ENCODE results near the gene SHB. TPM values are rescaled to one million over a fixed set of nuclear protein-coding genes. Genes with fewer than 3 reads are reported as not detected.

Gene SHB
- total RNA-seq, 1 donor from 2014 or later, result 18.5 TPM

DNA sequence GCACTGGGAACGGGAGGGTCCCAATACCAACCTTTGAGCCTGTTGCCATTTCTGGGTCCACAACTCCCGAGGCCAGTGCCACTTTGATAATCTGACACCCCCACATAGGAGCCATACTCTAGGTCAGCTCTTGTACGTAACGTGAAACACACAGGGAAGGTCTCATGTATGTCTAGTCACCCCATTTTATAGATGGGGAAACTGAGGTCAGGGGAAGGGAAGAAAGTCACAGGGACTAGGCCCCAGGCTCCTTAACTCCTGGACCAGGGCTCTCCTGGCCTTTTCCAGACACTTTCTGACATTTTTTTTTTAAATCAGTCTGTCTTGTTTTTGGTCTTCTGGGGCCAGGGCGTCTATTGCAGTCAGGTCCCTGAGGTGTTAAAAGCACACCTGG lies 84.8 kb downstream of the SHB start:
- no peak for DNase-seq (ENCODE audit: low spot score)
- TF ChIP-seq, protein P1, sequence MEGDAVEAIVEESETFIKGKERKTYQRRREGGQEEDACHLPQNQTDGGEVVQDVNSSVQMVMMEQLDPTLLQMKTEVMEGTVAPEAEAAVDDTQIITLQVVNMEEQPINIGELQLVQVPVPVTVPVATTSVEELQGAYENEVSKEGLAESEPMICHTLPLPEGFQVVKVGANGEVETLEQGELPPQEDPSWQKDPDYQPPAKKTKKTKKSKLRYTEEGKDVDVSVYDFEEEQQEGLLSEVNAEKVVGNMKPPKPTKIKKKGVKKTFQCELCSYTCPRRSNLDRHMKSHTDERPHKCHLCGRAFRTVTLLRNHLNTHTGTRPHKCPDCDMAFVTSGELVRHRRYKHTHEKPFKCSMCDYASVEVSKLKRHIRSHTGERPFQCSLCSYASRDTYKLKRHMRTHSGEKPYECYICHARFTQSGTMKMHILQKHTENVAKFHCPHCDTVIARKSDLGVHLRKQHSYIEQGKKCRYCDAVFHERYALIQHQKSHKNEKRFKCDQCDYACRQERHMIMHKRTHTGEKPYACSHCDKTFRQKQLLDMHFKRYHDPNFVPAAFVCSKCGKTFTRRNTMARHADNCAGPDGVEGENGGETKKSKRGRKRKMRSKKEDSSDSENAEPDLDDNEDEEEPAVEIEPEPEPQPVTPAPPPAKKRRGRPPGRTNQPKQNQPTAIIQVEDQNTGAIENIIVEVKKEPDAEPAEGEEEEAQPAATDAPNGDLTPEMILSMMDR (IDR thresholded peaks at IDR 0.05; ENCODE audit: unreplicated experiment), result no peak
- Mint-ChIP-seq H3K4me1 (ENCODE audit: unreplicated experiment) (no peaks in the 10 kb centered on the region), H3K4me3 (ENCODE audit: unreplicated experiment) (peak overlapping the region; percentile 67), H3K36me3 (ENCODE audit: low read depth, unreplicated experiment) (peaks cover 7% of the 10 kb centered on the region), H3K27me3 (ENCODE audit: unreplicated experiment) (peaks cover 10% of the 10 kb centered on the region), H3K9me3 (ENCODE audit: unreplicated experiment) (no peaks in the 10 kb centered on the region), H3K27ac (ENCODE audit: unreplicated experiment) (no peak overlapping the region)

DNA sequence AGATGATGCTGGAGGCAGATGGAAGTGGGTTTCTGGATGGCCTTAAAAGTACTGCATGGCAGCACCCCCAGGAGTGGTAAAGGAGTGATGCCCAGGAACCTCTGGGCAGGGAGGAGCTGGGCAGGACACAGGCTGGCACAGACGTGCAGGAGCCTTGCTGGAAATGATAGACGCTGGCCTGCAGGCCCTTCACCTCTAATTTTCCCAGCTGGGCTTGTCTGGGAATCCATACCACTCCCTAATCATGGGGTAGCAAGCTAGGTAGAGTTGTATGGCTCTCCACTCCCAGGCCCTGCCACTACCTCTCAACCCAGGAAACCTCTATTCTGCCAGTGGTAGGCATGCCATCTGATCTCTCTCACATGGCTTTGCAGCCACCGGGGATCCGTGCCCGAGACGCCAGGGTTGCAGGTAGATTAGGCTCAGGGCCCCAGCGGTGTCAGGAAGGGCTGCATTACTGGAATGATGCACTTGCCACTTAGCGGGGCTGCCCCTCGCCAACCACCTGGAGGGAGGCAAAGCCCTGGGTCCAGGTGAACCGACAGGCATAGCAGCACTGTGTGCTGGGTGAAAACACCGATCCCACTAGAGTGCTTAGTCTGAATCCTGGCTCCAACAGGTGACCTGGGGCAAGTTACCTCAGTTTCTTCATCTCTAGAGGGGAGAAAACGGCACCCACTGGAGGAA lies 85.5 kb downstream of the SHB start:
- TF ChIP-seq, protein P1 (IDR thresholded peaks at IDR 0.05; ENCODE audit: unreplicated experiment), result no peak
- Mint-ChIP-seq H3K4me1 (ENCODE audit: unreplicated experiment) (no peaks in the 10 kb centered on the region), H3K9me3 (ENCODE audit: unreplicated experiment) (no peaks in the 10 kb centered on the region), H3K27me3 (ENCODE audit: unreplicated experiment) (peaks cover 10% of the 10 kb centered on the region), H3K36me3 (ENCODE audit: low read depth, unreplicated experiment) (peaks cover 4% of the 10 kb centered on the region), H3K27ac (ENCODE audit: unreplicated experiment) (no peak overlapping the region), H3K4me3 (ENCODE audit: unreplicated experiment) (no peak overlapping the region)
- DNase-seq (ENCODE audit: low spot score), result no peak

DNA sequence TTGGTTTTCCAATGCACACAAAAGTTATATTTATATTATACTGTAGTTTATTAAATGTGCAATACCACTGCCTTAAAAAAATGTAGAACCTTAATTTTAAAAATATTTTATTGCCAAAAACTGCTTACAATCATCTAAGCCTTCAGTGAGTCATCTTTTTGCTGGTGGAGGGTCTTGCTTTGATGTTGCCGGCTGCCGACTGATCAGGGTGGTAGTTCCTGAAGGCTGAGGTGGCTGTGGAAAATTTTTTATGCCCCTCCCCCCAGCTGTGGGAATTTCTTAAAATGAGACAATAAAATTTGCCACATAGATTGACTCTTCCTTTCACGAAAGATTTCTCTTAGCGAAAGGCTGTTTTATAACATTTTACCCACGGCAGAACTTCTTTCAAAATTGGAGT lies 89.2 kb downstream of the SHB start:
- no peak overlapping the region for H3K27ac Mint-ChIP-seq (ENCODE audit: unreplicated experiment)
- H3K27me3 Mint-ChIP-seq (ENCODE audit: unreplicated experiment), result peaks cover 9% of the 10 kb centered on the region
- no peak overlapping the region for H3K4me3 Mint-ChIP-seq (ENCODE audit: unreplicated experiment)
- TF ChIP-seq, protein P1 (IDR thresholded peaks at IDR 0.05; ENCODE audit: unreplicated experiment), result no peak
- H3K4me1 Mint-ChIP-seq (ENCODE audit: unreplicated experiment), result peaks cover 18% of the 10 kb centered on the region
- H3K36me3 Mint-ChIP-seq (ENCODE audit: low read depth, unreplicated experiment), result peaks cover 4% of the 10 kb centered on the region
- DNase-seq (ENCODE audit: low spot score), result no peak
- H3K9me3 Mint-ChIP-seq (ENCODE audit: unreplicated experiment), result no peaks in the 10 kb centered on the region

DNA sequence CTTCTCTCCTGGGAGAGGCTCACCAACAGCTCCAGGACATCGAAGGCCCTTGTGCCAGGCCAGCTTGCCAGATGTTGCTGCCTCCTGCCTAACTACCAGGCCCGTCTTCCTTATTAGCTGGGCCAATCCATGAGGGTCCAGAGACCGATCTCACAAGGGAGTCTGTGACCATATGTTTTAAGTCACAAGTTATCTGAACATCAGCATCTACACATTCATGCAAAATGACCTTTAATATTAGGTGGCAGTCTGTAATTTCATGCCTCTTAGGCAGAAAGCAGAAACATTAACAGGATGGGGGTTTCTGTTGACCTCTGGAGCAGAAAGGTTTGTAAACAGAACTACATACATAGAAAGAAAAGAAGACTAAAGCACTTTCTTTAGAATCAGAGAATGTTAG lies 90.0 kb downstream of the SHB start:
- no peaks in the 10 kb centered on the region for H3K9me3 Mint-ChIP-seq (ENCODE audit: unreplicated experiment)
- no peak for DNase-seq (ENCODE audit: low spot score)
- H3K27ac Mint-ChIP-seq (ENCODE audit: unreplicated experiment), result no peak overlapping the region
- H3K27me3 Mint-ChIP-seq (ENCODE audit: unreplicated experiment), result peaks cover 7% of the 10 kb centered on the region
- H3K4me3 Mint-ChIP-seq (ENCODE audit: unreplicated experiment), result no peak overlapping the region
- peaks cover 4% of the 10 kb centered on the region for H3K36me3 Mint-ChIP-seq (ENCODE audit: low read depth, unreplicated experiment)
- TF ChIP-seq, protein P1 (IDR thresholded peaks at IDR 0.05; ENCODE audit: unreplicated experiment), result no peak
- H3K4me1 Mint-ChIP-seq (ENCODE audit: unreplicated experiment), result peaks cover 24% of the 10 kb centered on the region

DNA sequence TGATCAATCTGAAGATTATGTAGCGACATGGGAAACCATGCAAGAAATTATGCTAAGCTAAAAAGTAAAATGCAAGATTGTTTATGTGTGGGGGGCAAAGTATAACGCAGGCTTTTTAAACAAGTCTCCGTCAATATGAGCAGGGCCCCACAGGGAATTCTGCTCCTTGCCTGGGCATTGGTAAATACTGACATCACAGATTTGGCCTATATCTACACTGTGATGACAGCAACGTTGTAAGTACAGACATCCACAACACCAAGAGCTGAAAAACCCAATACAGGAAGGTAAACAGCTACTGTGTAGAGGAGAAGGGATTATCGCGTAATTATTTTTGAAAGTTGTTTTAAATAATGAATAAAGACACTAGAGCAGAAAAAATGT lies 90.6 kb downstream of the SHB start:
- Mint-ChIP-seq H3K4me1 (ENCODE audit: unreplicated experiment) (peaks cover 24% of the 10 kb centered on the region), H3K27ac (ENCODE audit: unreplicated experiment) (no peak overlapping the region), H3K9me3 (ENCODE audit: unreplicated experiment) (no peaks in the 10 kb centered on the region), H3K27me3 (ENCODE audit: unreplicated experiment) (peaks cover 8% of the 10 kb centered on the region), H3K4me3 (ENCODE audit: unreplicated experiment) (no peak overlapping the region), H3K36me3 (ENCODE audit: low read depth, unreplicated experiment) (peaks cover 4% of the 10 kb centered on the region)
- DNase-seq (ENCODE audit: low spot score), result no peak
- TF ChIP-seq, protein P1 (IDR thresholded peaks at IDR 0.05; ENCODE audit: unreplicated experiment), result no peak
